ENCODE results near the gene LRP8. TPM values are rescaled to one million over a fixed set of nuclear protein-coding genes. Genes with fewer than 3 reads are reported as not detected.

The LRP8 gene
- total RNA-seq, 1 experiment from 2014 or later: 35.4 TPM

DNA sequence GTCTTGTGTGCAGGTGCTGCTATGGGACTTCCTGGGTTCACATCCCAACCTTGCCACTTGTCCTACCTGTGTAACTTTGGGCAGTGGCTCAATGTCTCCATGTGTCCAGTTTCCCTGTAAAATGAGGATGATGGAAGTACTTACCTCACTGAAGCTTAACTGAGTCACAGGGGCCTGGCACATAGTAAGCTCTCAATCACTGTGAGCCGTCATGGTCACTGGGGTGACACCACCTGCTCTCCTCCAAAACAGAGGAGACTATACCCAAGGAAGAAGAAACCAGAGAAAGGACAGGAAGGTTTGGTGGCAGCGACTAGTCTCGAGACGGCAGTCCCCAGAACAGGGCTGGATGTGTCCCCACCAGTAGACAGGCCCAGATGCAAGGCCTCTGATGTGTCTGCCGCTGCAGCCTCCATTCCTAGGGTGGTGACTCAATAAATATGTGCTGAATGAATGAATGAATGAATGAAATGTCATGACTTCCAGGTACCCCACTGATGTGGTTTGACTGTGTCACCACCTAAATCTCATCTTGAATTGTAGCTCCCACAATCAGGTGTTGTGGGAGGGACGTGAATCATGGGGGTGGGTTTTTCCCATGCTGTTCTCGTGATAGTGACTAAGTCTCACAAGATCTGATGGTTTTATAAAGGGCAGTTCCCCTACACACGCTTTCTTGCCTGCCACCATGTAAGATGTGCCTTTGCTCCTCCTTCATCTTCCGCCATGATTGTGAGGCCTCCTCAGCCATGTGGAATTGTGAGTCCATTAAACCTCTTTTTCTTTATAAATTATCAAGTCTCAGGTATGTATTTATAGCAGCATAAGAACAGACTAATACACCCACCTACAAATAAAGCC lies 13.0 kb upstream of the LRP8 start:
- no peak for DNase-seq (ENCODE audit: low read depth)

DNA sequence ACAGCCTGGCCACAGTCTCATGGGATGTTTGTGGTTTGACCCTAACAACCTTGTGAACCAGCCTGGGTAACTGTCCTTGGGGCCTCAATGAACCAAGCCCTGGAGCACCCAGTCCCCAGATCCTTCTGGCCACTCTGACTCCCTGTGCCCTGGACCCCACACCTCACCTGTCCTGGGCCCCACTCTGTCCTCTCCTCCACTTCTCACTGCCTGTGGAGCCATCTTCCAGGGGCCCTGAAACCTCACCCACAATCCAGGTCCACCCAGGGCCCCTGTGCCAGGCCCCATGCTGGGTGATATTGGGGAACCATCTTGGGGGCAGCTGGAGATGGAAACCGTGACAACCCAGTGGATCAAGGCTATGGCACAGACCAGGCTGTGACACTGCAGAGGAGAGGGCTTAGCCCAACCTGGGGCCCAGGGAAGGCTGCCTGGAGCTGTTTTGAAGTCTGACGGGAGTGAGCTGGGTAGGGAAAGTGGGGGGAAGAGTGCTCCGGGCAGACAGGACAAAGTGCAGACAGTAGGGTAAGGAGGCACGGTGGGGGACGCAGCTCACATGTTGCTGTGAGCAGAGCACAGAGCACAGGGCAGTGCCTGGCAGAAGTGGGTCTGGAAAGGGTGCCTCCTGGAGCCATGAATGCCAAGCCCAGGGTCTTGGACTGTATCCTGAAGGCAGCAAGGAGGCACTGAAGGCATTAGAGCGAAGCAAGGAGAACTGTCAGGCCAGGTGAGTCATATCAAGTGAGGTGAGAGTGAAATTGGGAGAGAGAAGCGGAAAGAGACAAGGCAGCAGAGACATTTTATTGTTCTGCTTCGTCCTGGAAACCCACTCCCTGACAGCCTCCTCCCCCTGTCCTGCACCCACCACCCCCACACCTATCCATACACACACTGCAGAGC lies 12.1 kb upstream of the LRP8 start:
- no peak for DNase-seq (ENCODE audit: low read depth)

DNA sequence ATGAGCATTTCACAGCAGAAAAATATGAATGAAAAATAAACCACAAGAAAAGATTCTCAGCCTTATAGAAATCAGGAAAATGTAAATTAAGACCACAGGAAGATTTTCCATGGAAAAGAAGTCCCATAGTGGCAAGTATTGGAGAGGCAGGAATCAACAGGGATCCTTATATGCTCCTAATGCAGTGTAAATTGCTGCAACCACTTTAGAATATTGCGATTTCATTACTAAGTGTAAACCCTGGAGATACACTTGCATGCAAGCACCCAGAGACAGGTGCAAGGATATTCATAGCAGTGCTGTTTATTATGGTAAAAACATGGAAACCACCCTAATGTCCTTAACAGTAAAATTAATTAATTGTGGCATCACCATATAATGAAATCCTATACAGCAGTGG lies 10.6 kb upstream of the LRP8 start:
- no peak for DNase-seq (ENCODE audit: low read depth)

DNA sequence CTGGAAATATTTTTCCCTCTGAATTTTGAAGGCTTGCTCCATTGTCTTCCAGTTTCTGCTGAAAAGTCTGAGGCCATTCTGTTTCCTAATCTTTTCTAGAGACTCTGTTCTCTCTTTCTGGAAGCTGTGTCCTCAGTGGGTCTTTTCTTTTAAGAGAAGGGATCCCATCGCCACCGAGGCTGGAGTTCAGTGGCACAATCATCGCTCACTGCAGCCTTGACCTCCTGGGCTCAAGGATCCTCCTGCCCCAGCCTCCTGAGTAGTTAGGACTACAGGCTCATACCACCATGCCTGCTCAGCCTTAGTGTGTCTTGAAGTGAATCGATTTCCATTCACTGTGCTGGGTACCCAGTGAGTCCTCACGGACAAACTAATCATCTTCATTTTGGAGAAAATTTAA lies 9.6 kb upstream of the LRP8 start:
- DNase-seq (ENCODE audit: low read depth): no peak

DNA sequence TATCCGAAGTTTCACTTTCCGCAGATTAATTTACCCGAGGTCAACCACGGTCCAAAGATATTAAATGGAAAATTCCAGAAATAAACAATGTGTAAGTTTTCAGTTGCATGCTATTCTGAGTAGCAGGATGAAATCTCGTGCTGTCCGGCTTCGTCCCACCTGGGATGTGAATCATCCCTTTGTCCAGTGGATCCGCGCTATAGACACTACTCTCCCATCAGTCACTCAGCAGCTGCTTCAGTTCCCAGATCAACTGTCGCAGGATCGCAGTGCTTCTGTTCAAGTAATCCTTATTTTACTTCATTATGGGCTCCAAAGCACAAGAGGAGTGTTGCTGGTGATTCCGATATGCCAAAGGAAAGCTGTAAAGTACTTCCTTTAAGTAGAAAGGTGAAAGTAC lies 8.3 kb upstream of the LRP8 start:
- peak; percentile 24 for DNase-seq (ENCODE audit: low read depth)

DNA sequence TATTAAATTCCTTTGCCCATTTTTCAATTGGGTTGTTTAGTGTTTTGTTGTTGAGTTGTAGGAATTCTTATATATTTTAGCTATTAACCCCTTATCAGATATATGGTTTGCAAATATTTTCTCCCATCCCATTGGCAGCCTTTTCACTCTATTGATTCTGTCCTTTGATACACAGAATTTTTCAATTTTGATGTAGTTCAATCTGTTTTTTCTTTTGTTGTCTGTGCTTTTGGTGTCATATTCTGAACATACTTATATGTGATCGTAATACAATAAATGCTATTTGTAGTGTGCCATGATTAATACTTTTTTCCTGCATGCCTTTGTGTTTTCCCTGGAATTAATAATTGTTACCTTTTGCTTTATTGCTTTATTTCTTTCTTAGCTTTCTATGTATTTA lies 7.8 kb upstream of the LRP8 start:
- no peak for DNase-seq (ENCODE audit: low read depth)

DNA sequence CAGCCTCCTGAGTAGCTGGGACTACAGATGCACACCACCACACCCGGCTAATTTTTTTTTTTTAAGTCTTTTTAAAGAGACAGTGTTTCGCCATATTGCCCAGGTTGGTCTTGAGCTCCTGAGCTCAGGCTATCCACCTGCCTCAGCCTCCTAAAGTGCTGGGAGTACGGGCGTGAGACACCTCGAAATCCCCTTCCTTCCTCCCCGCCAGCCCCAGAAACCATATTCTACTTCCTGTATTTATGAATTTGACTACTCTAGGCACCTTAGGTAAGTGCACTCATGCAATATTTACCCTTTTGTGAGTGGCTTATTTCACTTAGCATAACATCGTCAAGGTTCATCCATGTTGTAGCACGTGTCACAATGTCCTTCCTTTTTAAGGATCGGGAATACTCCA lies 6.9 kb upstream of the LRP8 start:
- no peak for DNase-seq (ENCODE audit: low read depth)

DNA sequence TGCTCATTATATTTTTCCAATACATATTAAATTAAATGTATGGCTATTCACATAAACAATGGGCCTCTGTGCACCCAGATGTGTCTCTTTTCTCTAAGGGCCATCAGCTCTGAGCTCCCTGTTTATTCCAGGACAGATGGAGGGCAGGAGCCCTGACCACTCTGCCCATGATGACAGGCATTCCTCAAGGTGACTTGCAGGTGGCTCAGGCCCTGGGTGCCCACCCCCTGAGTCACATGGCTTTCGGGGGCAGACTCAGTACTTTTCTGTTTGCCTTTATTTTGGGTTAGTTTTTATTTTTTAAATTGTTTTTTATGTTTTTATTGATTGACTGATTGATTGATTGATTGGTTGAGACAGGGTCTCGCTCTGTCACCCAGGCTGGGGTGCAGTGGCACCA lies 6.4 kb upstream of the LRP8 start:
- DNase-seq (ENCODE audit: low read depth): no peak

DNA sequence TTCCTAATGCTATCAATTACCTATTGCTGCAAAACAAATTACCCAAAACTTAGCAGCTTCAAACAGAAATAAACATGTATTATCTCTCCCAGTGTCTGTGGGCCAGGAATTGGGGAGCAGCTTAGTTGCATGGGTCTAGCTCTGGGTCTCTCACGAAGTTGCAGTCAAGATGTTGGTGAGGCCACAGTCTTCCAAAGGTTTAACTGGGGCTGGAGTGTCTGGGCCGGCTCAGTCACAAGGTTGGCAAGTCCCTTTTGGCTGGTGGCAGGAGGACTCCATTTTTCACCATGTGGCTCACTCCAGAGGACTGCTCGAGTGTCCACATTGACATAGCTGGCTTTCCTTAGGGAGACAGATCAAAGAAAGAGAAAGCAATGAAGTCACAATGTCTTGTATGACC lies 5.0 kb upstream of the LRP8 start:
- DNase-seq (ENCODE audit: low read depth): no peak

DNA sequence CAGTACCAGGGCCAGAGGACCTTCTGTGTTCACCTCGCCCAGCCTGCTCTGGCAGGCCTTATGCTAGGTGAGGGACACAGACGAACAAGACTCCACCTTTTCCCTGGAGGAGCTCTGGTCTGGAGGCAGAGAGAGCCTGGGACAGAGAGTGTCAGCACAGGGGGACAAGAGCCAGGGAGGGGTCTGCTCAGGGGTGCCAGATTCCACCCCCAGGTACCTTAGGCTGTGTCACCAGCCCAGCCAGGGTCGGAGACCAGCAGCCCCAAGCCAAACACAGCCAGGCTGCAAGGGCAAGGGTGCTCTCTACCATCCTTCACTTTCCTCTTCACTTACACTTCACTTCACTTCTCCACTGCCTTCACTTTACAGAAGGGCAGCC lies 4.3 kb upstream of the LRP8 start:
- DNase-seq (ENCODE audit: low read depth): no peak

DNA sequence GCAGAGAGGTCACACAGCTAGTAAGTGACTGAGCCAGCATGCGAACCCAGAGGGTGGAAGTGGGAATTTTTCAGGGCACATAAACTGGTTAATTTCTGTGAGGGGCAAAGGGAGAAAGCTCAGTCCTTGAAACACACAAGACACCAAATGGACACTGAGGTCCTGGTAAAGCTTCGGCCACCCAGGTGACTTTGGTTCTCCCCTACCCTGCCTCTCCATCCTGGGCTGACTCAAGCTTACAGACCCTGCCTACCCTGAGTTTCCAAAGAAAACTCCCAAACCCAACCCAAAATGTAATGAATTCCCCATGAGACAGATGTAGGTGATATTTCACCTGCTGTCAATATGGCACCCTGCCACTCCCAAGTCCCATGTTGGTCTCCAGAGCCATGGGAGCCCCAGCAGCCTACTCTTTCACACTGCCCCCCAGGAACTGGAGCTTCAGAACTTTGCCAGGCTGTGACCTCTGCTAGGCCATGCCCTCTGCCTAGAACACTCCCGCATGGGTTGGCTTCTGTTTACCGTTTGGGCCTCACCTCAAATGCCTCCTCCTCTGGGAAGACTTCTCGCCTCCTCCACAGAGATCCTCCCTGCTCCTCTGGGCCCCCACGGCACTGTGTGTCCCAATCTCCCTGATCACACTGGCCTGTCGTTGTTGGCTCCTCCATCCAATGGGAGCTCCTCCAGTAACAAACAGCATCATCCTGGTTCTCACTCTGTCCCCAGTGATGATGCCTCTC lies 3.7 kb upstream of the LRP8 start:
- DNase-seq (ENCODE audit: low read depth): no peak

DNA sequence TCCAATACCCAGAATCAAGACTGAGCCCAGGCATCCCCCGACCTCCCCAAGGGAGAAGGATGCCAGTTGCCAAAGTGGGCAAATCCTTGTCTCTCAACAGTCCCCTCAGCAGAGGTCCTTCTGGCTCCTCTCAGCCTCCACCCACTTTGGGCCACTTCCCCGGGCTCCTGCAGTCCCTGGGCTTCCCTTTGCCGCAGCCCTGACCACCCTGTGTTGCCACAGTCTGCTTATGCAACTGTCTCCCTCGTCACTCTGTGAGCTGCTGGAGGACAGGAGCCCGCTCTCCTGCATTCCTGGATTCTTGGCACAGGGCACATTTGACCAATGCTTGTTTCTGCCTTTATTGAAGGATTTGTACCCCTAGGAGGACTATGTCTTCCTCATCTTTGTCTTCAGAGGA lies 2.9 kb upstream of the LRP8 start:
- DNase-seq (ENCODE audit: low read depth): no peak

DNA sequence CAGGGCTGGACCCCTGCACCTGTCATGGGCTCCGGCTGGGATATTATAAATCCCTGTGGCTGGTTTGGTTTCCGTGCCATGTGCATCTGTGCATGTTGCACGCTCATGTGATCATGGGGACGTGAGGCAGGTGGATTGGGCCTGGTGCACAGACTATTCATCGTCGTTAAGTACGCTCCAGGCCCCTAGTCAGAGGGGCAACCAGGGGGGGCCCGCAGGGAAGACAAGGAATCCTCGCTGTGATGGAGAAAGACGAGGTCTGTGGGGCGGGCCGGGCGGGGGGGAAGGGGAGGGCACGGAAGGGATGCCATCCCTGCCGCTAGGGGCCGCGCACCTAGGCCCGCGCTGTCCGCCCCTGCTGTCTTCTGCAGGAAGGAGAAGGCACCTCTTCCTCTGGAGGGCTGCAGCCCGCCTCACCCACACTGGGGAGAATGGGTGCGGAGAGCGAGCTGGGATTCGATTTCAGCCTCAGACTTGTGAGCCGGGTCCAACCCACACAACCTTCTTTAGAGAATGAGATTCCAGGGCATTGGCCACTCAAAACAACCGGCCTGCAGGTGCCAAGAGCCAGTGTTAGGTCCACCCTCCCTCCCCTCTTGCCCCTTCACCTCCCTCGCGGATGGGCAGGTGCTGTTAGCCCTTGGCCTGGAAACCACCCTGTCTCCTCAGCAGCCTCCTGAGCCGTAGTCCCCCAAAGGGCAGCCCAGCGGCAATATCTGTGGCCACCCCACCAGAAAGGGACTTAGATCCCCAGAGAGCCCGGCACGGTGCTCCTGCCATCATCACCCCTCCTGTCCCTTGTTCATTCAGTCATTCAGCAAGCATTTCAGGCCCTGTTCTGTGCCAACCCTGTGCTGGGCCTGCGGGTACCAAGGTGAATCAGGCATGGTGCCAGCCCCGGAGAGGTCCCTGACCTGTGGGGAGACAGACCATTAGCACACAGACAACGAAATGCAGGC lies 950 bp upstream of the LRP8 start:
- DNase-seq (ENCODE audit: low read depth): no peak

DNA sequence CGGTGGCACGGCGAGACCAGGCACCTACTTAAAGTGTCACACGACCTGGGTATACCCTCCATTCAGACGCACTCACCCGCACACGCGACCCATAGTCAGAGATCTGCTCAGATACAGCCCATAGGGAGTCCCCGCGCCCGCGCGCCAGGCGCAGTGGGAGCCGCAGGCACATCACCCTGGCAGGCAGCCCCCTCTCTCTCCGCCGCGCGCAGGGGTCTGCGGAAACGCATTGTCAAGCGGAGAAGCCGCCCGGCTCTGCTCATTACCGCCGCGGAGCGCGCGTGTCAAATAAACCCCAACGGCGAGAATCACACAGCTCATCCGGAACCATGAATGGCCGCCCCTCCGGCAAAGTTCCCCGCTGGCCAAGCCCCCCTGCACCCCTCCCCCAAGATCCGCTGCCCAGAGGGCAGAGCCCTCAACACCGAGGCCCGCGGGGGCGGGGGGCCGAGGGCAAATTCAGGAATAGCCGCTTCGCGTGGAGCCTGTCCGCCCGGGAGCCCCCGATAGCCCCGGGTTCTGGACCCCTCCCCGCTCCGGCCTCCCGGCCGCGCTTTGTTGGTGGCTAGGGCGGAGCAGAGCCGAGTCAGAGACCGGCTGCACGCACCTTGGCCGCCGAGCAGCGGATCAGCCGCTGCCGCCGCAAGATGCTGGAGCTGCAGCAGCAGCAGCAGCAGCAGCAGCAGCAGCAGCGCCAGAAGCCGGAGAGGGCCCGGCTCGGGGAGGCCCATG lies 522 bp downstream of the LRP8 start:
- DNase-seq (ENCODE audit: low read depth): peak; percentile 42

DNA sequence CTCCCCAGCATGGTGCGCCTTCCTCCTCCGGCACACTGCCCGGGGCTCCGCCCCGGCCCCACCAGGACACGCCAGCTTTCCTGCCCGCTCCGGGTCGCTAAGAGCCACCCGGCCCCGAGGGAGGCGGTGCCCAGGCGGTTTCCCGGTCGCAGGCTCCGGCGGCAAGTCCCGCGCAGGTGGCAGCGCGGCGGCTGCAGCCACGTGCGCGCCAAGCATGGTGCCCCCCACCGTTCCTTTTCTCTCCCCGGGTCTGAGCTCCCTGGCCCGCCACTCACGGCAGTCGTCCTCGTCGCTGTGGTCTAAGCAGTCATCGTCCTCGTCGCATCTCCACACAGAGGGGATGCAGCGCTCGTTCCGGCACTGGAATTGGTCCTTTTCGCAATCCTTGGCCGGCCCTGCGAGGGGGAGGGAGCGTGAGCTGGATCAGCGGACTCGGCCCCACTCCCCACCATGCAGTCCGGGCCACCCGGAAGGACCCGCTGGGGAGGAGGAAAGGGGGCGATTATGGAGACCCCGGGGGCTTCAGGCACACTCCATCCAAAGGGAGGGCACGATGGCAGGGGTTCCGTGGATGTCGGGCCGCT lies 1.2 kb downstream of the LRP8 start:
- DNase-seq (ENCODE audit: low read depth): no peak

DNA sequence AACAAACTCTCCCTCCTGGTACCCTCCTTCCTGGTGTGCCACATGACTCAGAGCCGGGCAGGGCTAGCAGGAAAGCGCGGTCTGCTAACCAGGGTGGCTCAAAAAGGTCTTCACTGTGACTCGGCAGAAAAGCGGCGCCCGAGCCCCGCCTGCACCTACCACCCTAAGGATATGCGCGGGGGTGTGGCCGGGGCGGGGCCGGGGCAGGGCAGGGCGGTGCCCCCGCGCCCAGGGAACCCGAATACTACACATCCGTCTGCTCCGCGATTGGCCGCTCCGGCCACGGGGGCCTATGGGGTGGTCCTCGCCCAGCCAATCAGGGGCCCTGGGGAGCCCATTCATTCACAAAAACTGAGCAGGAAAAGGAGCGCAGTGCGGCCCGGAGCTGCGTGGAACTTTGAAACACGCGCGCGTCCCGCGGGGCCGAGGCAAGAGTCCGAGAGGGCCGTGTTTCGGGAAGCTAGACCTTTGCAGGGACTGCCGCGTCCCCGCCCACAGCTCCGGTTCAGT lies 1.7 kb downstream of the LRP8 start:
- DNase-seq (ENCODE audit: low read depth): peak; percentile 97

DNA sequence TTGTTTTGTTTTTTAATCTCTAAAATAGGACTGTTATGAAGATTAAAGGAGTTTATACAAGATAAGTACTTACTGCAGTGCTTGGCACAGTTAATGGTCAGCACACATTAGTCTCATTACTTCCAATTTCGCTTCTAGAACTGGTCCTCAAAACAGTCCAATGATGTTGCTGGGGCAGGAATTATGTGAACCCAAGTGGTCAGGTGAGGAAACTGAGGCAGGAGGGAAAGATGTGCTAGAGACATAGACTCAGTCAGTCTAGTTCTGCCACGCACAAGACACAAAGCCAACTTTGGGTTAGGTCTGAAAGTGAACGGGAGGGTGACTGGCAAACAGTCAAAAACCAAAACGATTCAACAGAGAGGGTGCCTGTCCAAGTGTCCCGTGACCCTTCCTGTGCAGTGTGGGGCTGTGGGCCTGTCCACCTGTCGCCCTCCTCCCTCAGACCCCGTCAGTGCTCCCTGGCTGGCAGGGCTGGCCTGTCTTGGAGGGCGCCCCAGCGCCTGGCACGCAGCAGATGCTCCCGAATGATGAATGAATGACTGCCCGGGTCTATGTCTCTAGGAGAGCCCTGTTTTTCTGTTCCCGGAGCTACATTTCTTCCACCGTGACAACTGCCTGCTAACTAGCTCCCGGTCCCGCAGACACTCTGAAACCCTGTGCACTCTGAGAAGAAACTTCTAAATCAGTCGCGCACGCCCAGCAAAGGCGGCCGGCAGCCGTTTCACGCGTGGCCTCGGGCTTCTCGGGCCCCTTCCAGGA lies 2.4 kb downstream of the LRP8 start:
- no peak for DNase-seq (ENCODE audit: low read depth)

DNA sequence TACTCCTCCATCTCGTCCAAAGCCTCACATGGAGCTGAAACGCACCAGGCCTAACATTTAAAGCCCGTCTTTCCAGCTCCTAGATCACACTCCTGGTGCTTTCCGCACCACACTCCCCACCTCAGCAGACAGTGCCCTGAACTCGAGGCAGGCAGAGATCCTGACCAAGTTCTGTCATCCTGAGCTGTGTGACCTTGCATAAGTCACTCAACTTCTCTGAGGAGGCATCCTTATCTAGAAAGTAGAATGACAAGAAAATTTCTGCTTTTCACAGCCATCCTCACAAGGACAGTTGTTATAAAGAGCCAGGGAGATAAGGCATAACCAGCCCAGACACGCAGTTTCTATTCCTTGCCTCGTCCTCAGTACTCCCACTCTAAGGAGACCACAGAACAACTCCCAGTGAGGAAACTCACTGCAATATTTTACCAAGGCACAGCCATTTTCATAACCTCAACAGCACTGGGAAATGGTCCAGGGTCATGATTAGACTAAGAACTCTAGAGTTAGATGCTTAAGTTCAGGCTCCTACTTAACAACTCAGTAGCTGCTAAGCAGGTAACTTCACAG lies 3.1 kb downstream of the LRP8 start:
- DNase-seq (ENCODE audit: low read depth): no peak

DNA sequence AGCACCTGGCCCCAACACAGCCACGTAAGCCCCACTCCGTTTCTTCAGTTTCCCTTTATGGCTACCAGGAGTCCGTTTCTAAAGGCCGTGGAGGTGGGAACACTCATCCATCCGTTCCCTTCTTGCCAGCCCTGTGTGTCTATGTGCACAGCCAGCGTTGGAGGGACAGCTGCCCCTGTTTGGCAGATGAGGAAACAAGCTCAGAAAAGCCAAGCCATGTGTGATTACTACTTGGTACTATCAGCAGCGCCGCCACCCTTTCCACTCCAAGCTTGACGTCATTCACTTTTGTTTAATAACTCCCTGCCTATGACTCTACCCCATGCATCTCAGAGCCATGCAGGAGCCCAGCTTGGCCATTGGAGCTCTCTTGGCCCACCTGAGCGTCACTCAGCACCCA lies 3.5 kb downstream of the LRP8 start:
- DNase-seq (ENCODE audit: low read depth): no peak

Measured in RPMI7951 (cell line).